ENCODE data around the gene KIF21A. TPM values are rescaled to one million over a fixed set of nuclear protein-coding genes. Genes with fewer than 3 reads are reported as not detected.

Gene KIF21A
- total and polyA plus RNA-seq, 4 donors, result 1.2 to 9.0 (median 5.8) TPM

DNA sequence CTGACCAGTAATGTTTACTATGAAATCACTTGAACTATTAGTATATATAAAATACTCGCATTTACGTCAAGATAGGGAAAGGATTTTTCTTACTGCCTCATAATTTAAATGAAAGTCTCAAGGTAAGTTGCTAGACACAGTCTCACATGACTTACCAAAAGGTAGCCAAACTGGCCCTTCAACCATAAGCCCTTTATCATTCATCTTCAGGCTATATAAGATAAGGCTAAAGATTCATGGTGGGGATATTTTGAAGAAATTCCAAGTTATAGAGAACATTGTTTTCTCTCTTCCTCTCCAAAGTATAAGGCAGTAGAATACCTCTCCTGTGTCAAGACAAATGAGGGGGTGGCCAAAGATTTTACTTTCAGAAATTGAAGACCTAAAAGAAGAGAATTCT is 23.4 kb downstream of the KIF21A start:
- no peak for ATAC-seq (ENCODE audit: low FRiP score)
- no peak overlapping the region for H3K27ac ChIP-seq (ENCODE audit: low read depth in 1 of 2, low read length in 2 of 2)
- no peaks in the 10 kb centered on the region for H3K9me3 ChIP-seq (ENCODE audit: control insufficient read depth, low read length)
- H3K4me1 ChIP-seq (ENCODE audit: control insufficient read depth in 1 of 2, insufficient read depth in 2 of 2, low read length in 2 of 2), result no peaks in the 10 kb centered on the region
- no peaks in the 10 kb centered on the region for H3K36me3 ChIP-seq (ENCODE audit: control insufficient read depth in 1 of 2, insufficient read depth in 2 of 2, low read length in 1 of 2)
- DNase-seq, result no peak
- H3K27me3 ChIP-seq (ENCODE audit: control insufficient read depth in 1 of 2, insufficient read depth in 2 of 2, low read length in 1 of 2), result no peaks in the 10 kb centered on the region
- intact Hi-C loops (cut with DNase I), result no loop called here
- WGBS, 2 donors, result 95 to 98% methylated on average over 2 of the region's 2 CpGs
- no peak overlapping the region for H3K4me3 ChIP-seq (ENCODE audit: low read length in 2 of 2)

DNA sequence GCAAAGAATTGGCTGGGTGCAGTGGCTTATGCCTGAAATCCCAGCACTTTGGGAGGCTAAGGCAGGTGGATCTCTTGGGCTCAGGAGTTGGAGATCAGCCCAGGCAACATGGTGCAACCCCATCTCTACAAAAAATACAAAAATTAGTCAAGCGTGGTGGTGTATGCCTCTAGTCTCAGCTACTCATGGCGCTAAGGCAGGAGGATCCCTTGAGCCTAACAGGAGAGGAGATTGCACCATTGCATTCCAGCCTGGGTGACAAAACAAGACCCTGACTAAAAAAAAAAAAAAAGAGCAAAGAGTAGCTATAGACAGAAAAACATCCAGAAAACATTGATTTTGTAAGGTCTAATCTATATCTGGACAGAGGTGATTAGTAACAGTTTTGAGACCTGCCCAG is 25.0 kb downstream of the KIF21A start:
- Histone ChIP-seq H3K4me1 (ENCODE audit: control insufficient read depth in 1 of 2, insufficient read depth in 2 of 2, low read length in 2 of 2) (no peaks in the 10 kb centered on the region), H3K27ac (ENCODE audit: low read depth in 1 of 2, low read length in 2 of 2) (no peak overlapping the region), H3K9me3 (ENCODE audit: control insufficient read depth, low read length) (no peaks in the 10 kb centered on the region), H3K4me3 (ENCODE audit: low read length in 2 of 2) (no peak overlapping the region), H3K27me3 (ENCODE audit: control insufficient read depth in 1 of 2, insufficient read depth in 2 of 2, low read length in 1 of 2) (no peaks in the 10 kb centered on the region), H3K36me3 (ENCODE audit: control insufficient read depth in 1 of 2, insufficient read depth in 2 of 2, low read length in 1 of 2) (no peaks in the 10 kb centered on the region)
- no peak for ATAC-seq (ENCODE audit: low FRiP score)
- 94 to 98% methylated on average over 2 of the region's 2 CpGs for WGBS, 2 donors
- intact Hi-C loops (cut with DNase I), result no loop called here
- no peak for DNase-seq

DNA sequence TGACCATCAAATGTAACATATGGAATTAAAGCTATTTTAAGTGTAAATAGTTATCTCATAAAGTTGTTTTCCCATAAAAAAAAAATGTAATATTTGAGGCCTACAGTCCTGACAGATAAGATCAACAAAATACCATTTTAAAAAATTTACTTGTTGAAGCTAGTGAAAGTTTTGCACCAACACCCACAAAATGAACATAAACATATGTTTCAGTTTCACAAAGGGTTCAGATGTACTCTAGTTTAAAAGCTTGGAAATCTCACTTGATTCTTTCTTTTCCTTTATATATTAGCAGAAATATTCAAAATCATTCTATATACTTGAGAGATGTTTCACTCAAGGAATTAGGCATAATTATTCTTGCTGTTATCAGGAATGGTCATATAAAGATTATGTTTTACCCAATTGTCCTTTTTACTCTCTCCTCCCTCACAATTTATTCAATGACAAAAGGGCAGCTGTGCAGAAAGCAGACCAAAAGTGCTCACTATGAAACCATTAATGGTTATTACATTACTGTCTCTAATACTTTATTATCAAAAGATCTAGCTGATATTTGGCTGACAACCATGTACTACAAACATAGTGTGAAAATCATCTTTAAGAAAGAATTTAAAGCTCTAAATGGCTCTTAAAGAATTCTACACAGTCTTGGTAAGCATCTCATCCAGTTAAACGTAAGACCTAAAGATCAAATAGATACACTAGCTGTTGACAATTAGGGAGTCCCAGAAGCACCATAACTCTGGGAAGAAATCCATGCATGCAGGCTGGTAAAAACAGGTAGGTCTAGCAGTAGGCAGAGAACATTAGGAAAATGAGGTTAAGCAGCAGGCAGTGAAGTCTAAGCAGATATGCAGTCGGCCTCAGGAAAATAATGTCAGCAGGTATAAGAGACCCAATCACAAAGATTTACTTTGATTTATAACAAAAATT is 28.8 kb downstream of the KIF21A start:
- 86 to 91% methylated on average over 2 of the region's 2 CpGs for WGBS, 2 donors
- intact Hi-C loops (cut with DNase I), result no loop called here
- Histone ChIP-seq H3K27me3 (ENCODE audit: control insufficient read depth in 1 of 2, insufficient read depth in 2 of 2, low read length in 1 of 2) (no peaks in the 10 kb centered on the region), H3K27ac (ENCODE audit: low read depth in 1 of 2, low read length in 2 of 2) (no peak overlapping the region), H3K36me3 (ENCODE audit: control insufficient read depth in 1 of 2, insufficient read depth in 2 of 2, low read length in 1 of 2) (no peaks in the 10 kb centered on the region), H3K4me3 (ENCODE audit: low read length in 2 of 2) (no peak overlapping the region), H3K4me1 (ENCODE audit: control insufficient read depth in 1 of 2, insufficient read depth in 2 of 2, low read length in 2 of 2) (no peaks in the 10 kb centered on the region), H3K9me3 (ENCODE audit: control insufficient read depth, low read length) (no peaks in the 10 kb centered on the region)
- ATAC-seq (ENCODE audit: low FRiP score) (no peak), DNase-seq (no peak)

DNA sequence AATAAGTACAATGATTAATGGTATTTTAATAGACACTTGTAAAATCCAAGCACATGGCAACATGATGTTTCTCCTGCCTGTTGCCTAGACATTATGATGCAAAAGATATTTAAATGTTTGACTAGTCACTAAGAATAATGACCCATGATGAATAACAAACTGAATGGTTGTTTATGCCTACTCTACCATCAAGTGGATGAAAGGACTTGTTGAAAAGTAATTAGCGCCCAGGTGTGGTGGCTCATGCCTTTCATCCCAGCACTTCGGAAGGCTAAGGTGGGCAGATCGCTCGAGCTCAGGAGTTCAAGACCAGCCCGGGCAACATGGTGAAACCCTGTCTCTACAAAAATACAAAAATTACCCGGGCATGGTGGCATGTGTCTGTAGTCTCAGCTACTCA is 30.7 kb downstream of the KIF21A start:
- DNase-seq (no peak), ATAC-seq (ENCODE audit: low FRiP score) (no peak)
- Histone ChIP-seq H3K4me3 (ENCODE audit: low read length in 2 of 2) (no peak overlapping the region), H3K36me3 (ENCODE audit: control insufficient read depth in 1 of 2, insufficient read depth in 2 of 2, low read length in 1 of 2) (no peaks in the 10 kb centered on the region), H3K27ac (ENCODE audit: low read depth in 1 of 2, low read length in 2 of 2) (no peak overlapping the region), H3K4me1 (ENCODE audit: control insufficient read depth in 1 of 2, insufficient read depth in 2 of 2, low read length in 2 of 2) (no peaks in the 10 kb centered on the region), H3K27me3 (ENCODE audit: control insufficient read depth in 1 of 2, insufficient read depth in 2 of 2, low read length in 1 of 2) (no peaks in the 10 kb centered on the region), H3K9me3 (ENCODE audit: control insufficient read depth, low read length) (no peaks in the 10 kb centered on the region)
- intact Hi-C loops (cut with DNase I), result no loop called here
- 73 to 85% methylated on average over 6 of the region's 6 CpGs for WGBS, 2 donors

DNA sequence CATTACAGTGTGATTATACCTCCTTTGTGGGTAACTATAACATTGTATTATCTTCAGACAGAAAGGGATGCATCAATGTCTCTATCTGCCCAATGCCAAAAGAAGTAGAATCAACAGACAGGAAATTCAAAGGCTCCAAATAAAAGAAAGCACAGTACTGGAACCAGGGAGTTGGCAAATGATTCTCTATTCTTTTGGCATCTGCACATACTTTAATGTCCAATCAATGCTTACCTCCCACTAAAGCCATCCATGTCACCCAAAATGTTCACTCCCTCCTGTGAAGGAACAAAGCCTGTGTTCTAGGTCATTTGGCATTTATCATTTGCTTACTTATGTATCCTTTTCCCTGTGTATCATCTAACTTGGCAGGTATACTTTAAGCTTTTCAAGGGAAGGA is 36.7 kb downstream of the KIF21A start:
- no peaks in the 10 kb centered on the region for H3K4me1 ChIP-seq (ENCODE audit: control insufficient read depth in 1 of 2, insufficient read depth in 2 of 2, low read length in 2 of 2)
- intact Hi-C loops (cut with DNase I), result no loop called here
- no peak overlapping the region for H3K27ac ChIP-seq (ENCODE audit: low read depth in 1 of 2, low read length in 2 of 2)
- no peak overlapping the region for H3K4me3 ChIP-seq (ENCODE audit: low read length in 2 of 2)
- no peaks in the 10 kb centered on the region for H3K36me3 ChIP-seq (ENCODE audit: control insufficient read depth in 1 of 2, insufficient read depth in 2 of 2, low read length in 1 of 2)
- H3K27me3 ChIP-seq (ENCODE audit: control insufficient read depth in 1 of 2, insufficient read depth in 2 of 2, low read length in 1 of 2), result no peaks in the 10 kb centered on the region
- no peaks in the 10 kb centered on the region for H3K9me3 ChIP-seq (ENCODE audit: control insufficient read depth, low read length)
- ATAC-seq (ENCODE audit: low FRiP score) (no peak), DNase-seq (no peak)

DNA sequence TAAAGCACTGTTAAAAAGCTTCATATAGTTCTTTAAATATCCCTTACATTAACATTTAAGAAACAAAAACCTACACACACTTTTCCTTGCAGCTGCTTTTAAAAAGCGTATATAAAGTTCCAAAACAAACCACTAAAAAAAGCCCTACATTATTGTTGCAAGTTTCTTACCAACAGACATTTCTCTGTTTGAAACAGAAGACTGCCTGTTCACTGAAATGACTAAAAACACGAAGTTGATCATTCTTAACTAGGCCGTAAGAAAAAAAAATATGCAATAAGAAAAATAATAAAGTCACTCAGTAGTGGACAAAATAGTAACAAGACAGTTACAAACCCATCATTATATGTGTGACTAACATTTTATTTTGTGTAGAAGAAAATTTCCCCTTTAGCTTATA is 37.3 kb downstream of the KIF21A start:
- no peak for ATAC-seq (ENCODE audit: low FRiP score)
- no peak for DNase-seq
- Histone ChIP-seq H3K4me1 (ENCODE audit: control insufficient read depth in 1 of 2, insufficient read depth in 2 of 2, low read length in 2 of 2) (no peaks in the 10 kb centered on the region), H3K27ac (ENCODE audit: low read depth in 1 of 2, low read length in 2 of 2) (no peak overlapping the region), H3K36me3 (ENCODE audit: control insufficient read depth in 1 of 2, insufficient read depth in 2 of 2, low read length in 1 of 2) (no peaks in the 10 kb centered on the region), H3K4me3 (ENCODE audit: low read length in 2 of 2) (no peak overlapping the region), H3K27me3 (ENCODE audit: control insufficient read depth in 1 of 2, insufficient read depth in 2 of 2, low read length in 1 of 2) (no peaks in the 10 kb centered on the region), H3K9me3 (ENCODE audit: control insufficient read depth, low read length) (no peaks in the 10 kb centered on the region)
- intact Hi-C loops (cut with DNase I), result no loop called here
- WGBS, 2 donors, result 16 to 22% methylated on average over 3 of the region's 3 CpGs

DNA sequence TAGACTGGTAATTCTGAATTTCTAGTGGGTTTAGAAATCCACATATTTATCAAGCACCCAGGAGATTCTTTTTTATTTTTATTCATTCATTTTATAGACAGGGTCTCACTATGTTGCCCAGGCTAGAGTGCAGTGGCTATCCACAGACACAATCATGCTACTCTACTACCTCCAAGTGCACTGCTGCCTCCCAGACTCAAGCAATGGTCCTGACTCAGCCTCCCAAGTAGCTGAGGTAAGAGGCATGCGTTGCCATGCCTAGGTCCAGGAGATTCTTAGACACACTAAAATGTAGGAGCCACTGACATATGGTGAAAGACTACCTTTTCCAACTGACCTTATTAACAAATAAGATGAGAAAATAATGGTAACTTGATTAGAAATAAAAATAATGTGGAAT is 38.9 kb downstream of the KIF21A start:
- ATAC-seq (ENCODE audit: low FRiP score), result no peak
- 89 to 97% methylated on average over 1 of the region's 1 CpG for WGBS, 2 donors
- Histone ChIP-seq H3K36me3 (ENCODE audit: control insufficient read depth in 1 of 2, insufficient read depth in 2 of 2, low read length in 1 of 2) (no peaks in the 10 kb centered on the region), H3K4me1 (ENCODE audit: control insufficient read depth in 1 of 2, insufficient read depth in 2 of 2, low read length in 2 of 2) (no peaks in the 10 kb centered on the region), H3K27ac (ENCODE audit: low read depth in 1 of 2, low read length in 2 of 2) (no peak overlapping the region), H3K4me3 (ENCODE audit: low read length in 2 of 2) (no peak overlapping the region), H3K27me3 (ENCODE audit: control insufficient read depth in 1 of 2, insufficient read depth in 2 of 2, low read length in 1 of 2) (no peaks in the 10 kb centered on the region), H3K9me3 (ENCODE audit: control insufficient read depth, low read length) (no peaks in the 10 kb centered on the region)
- no peak for DNase-seq
- intact Hi-C loops (cut with DNase I), result no loop called here

DNA sequence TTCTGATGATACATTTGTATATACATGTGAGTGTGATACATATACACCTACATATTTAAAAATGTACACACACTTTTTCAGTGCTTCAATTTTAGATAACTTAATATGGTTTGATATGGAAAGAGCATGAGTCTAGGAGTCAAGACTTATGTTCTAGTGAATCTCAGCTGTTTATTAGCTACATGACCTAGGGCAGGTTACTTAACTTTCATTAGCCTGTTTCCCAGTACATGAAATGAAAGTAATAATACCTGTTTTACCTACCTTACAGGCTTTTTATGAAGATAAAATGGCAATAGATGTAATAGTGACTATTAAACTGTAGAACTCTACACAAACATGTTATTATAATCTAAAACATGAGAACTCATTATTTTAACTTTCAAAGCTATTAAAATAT is 39.5 kb downstream of the KIF21A start:
- Histone ChIP-seq H3K4me3 (ENCODE audit: low read length in 2 of 2) (no peak overlapping the region), H3K27me3 (ENCODE audit: control insufficient read depth in 1 of 2, insufficient read depth in 2 of 2, low read length in 1 of 2) (no peaks in the 10 kb centered on the region), H3K9me3 (ENCODE audit: control insufficient read depth, low read length) (no peaks in the 10 kb centered on the region), H3K4me1 (ENCODE audit: control insufficient read depth in 1 of 2, insufficient read depth in 2 of 2, low read length in 2 of 2) (no peaks in the 10 kb centered on the region), H3K36me3 (ENCODE audit: control insufficient read depth in 1 of 2, insufficient read depth in 2 of 2, low read length in 1 of 2) (no peaks in the 10 kb centered on the region), H3K27ac (ENCODE audit: low read depth in 1 of 2, low read length in 2 of 2) (no peak overlapping the region)
- DNase-seq (no peak), ATAC-seq (ENCODE audit: low FRiP score) (no peak)
- intact Hi-C loops (cut with DNase I), result no loop called here

DNA sequence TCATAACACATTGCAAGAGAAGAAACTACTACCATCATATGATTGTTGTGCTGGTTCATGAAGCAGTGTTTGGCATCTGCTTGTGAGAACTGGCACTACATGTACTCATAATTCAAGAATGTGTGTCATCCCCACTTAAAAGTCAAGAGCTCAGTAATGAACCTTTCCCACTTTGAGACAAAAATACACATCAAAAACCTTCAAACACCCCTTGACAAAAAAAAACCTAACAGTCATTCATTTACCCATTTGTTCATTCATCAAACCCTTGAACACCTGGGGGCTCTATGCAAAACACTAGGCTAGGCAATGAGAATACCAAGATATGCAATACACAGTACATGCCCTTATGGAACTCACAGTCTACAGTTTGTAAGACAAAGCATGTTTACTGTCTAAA is 40.0 kb downstream of the KIF21A start:
- Histone ChIP-seq H3K27me3 (ENCODE audit: control insufficient read depth in 1 of 2, insufficient read depth in 2 of 2, low read length in 1 of 2) (no peaks in the 10 kb centered on the region), H3K36me3 (ENCODE audit: control insufficient read depth in 1 of 2, insufficient read depth in 2 of 2, low read length in 1 of 2) (no peaks in the 10 kb centered on the region), H3K27ac (ENCODE audit: low read depth in 1 of 2, low read length in 2 of 2) (no peak overlapping the region), H3K4me3 (ENCODE audit: low read length in 2 of 2) (no peak overlapping the region), H3K9me3 (ENCODE audit: control insufficient read depth, low read length) (no peaks in the 10 kb centered on the region), H3K4me1 (ENCODE audit: control insufficient read depth in 1 of 2, insufficient read depth in 2 of 2, low read length in 2 of 2) (no peaks in the 10 kb centered on the region)
- ATAC-seq (ENCODE audit: low FRiP score) (no peak), DNase-seq (no peak)
- intact Hi-C loops (cut with DNase I), result no loop called here
